NOMO-1 treated with dmso at 0.1 percent for 144 hours (cell line): ENCODE measurements around the gene PDE4D.

ENCODE experiments used
- DNase-seq: peaks from one replicate; lab custom pipeline; 2025; ENCODE audit not compliant: unreplicated experiment; lab: John Stamatoyannopoulos, UW

PDE4D gene

GRCh38 chr5:59161221-59162105 is 732.1 kb downstream of the PDE4D start:
- DNase-seq = no peak

GRCh38 chr5:59158637-59159391 is 734.7 kb downstream of the PDE4D start:
- no peak for DNase-seq

- no peak for DNase-seq
Observed at GRCh38 chr5:59158165-59158564, 735.4 kb downstream of the PDE4D start.

- no peak for DNase-seq
Observed at GRCh38 chr5:59157068-59157467, 736.5 kb downstream of the PDE4D start.

- no peak for DNase-seq
Observed at GRCh38 chr5:59152701-59153245, 740.8 kb downstream of the PDE4D start.

GRCh38 chr5:59151162-59151889 is 742.2 kb downstream of the PDE4D start:
- no peak for DNase-seq

- DNase-seq = no peak
Observed at GRCh38 chr5:59149827-59150226, 743.7 kb downstream of the PDE4D start.

- DNase-seq = no peak
Observed at GRCh38 chr5:59149271-59149670, 744.3 kb downstream of the PDE4D start.

- no peak for DNase-seq
Observed at GRCh38 chr5:59146729-59147128, 746.8 kb downstream of the PDE4D start.

GRCh38 chr5:59143926-59144333 is 749.6 kb downstream of the PDE4D start:
- DNase-seq = no peak

- no peak for DNase-seq
Observed at GRCh38 chr5:59142927-59143326, 750.6 kb downstream of the PDE4D start.

- no peak for DNase-seq
Observed at GRCh38 chr5:59142138-59142537, 751.4 kb downstream of the PDE4D start.

GRCh38 chr5:59140133-59140532 is 753.4 kb downstream of the PDE4D start:
- DNase-seq = no peak

- DNase-seq = no peak
Observed at GRCh38 chr5:59139695-59140094, 753.8 kb downstream of the PDE4D start.

- no peak for DNase-seq
Observed at GRCh38 chr5:59138509-59138908, 755.0 kb downstream of the PDE4D start.

GRCh38 chr5:59137846-59138245 is 755.7 kb downstream of the PDE4D start:
- DNase-seq = no peak

- no peak for DNase-seq
Observed at GRCh38 chr5:59136549-59136948, 757.0 kb downstream of the PDE4D start.

GRCh38 chr5:59134471-59135163 is 758.9 kb downstream of the PDE4D start:
- no peak for DNase-seq

GRCh38 chr5:59133764-59134261 is 759.7 kb downstream of the PDE4D start:
- DNase-seq = no peak

GRCh38 chr5:59132131-59132530 is 761.4 kb downstream of the PDE4D start:
- DNase-seq = no peak
